WTC11 (cell line): Measurements from ENCODE around the gene RELL1. TPM values are rescaled to one million over a fixed set of nuclear protein-coding genes. Genes with fewer than 3 reads are reported as not detected.

Experiments used
- ATAC-seq: fragments of 200-7000 bp; cut with Tn5 transposase; 2 replicates; pipeline ENCODE4 v1.10.0; 2021; ENCODE audit warnings: mild to moderate bottlenecking, moderate library complexity
- CTCF ChIA-PET: fragments of 300-600 bp; sonication (Branson Sonifier 250); formaldehyde crosslinking; loops from one replicate; lab custom pipeline; 2021; ENCODE audit warnings: antibody characterized with exemption; lab: Charles Lee
- POLR2A ChIA-PET: fragments of 350-600 bp; sonication (Branson Sonifier 250); formaldehyde crosslinking; loops from one replicate; lab custom pipeline; 2021; ENCODE audit warnings: antibody characterized with exemption; lab: Charles Lee
- DNase-seq: peaks from one replicate; pipeline ENCODE4 v3.0.0; 2021; ENCODE audit warnings: low spot score
- H3K27ac Mint-ChIP-seq: 2 replicates; pipeline ENCODE4 v1.8.0; 2021; ENCODE audit warnings: mixed read lengths
- H3K27me3 Mint-ChIP-seq: 2 replicates; pipeline ENCODE4 v1.8.0; 2021; ENCODE audit warnings: low read depth, mild to moderate bottlenecking, moderate library complexity, mixed read lengths
- H3K36me3 Mint-ChIP-seq: 2 replicates; pipeline ENCODE4 v1.8.0; 2021; ENCODE audit warnings: mixed read lengths
- H3K4me1 Mint-ChIP-seq: 2 replicates; pipeline ENCODE4 v1.8.0; 2022; ENCODE audit warnings: mixed read lengths
- H3K4me3 Mint-ChIP-seq: 2 replicates; pipeline ENCODE4 v1.8.0; 2021; ENCODE audit warnings: mild to moderate bottlenecking, moderate library complexity, mixed read lengths
- H3K9me3 Mint-ChIP-seq: 2 replicates; pipeline ENCODE4 v1.8.0; 2021; ENCODE audit warnings: mixed read lengths
- CDX4 ChIP-seq: fragments of 250-450 bp; sonication (Bioruptor Pico); IDR thresholded peaks from 2 replicates; pipeline ENCODE4 v1.9.0; 2021; ENCODE audit warnings: moderate library complexity, mild to moderate bottlenecking, inconsistent platforms, borderline replicate concordance
- NFE2L1 ChIP-seq: sonication (generic); formaldehyde crosslinking; IDR thresholded peaks from 2 replicates; pipeline ENCODE4 v1.8.1; 2023; ENCODE audit warnings: missing genetic modification reagents
- SOX15 ChIP-seq: fragments of 250-450 bp; sonication (Bioruptor Pico); IDR thresholded peaks from 2 replicates; pipeline ENCODE4 v1.9.0; 2021; ENCODE audit warnings: mild to moderate bottlenecking
- USF2 ChIP-seq: sonication (generic); formaldehyde crosslinking; IDR thresholded peaks from 2 replicates; pipeline ENCODE4 v1.8.1; 2023; ENCODE audit warnings: mild to moderate bottlenecking, missing genetic modification reagents, moderate library complexity
- ZNF138 ChIP-seq: sonication (generic); formaldehyde crosslinking; conservative IDR thresholded peaks from 2 replicates; pipeline ENCODE4 v1.8.1; 2022; ENCODE audit warnings: mild to moderate bottlenecking, moderate library complexity, missing genetic modification reagents
- ZNF281 ChIP-seq: sonication (generic); formaldehyde crosslinking; IDR thresholded peaks from 2 replicates; pipeline ENCODE4 v1.8.0; 2023; ENCODE audit warnings: mild to moderate bottlenecking, missing genetic modification reagents
- ZNF396 ChIP-seq: fragments of 250-450 bp; sonication (Bioruptor Pico); IDR thresholded peaks from 2 replicates; pipeline ENCODE4 v1.8.0; 2021; ENCODE audit warnings: mild to moderate bottlenecking, moderate library complexity, borderline replicate concordance
- total RNA-seq: library from RNA; stranded (reverse); gene quantifications from 3 replicates; pipeline ENCODE4 v1.2.3, GENCODE V29; 2021
- TF ChIP-seq, protein P1 (sequence below): sonication (generic); formaldehyde crosslinking; conservative IDR thresholded peaks from 2 replicates; pipeline ENCODE4 v1.8.1; 2023; ENCODE audit warnings: mild to moderate bottlenecking, low read depth, missing genetic modification reagents, moderate library complexity
- TF ChIP-seq, protein P2 (sequence below): sonication (generic); formaldehyde crosslinking; IDR thresholded peaks from 2 replicates; pipeline ENCODE4 v1.8.0; 2022; ENCODE audit warnings: missing genetic modification reagents
- TF ChIP-seq, protein P3 (sequence below): sonication (generic); formaldehyde crosslinking; IDR thresholded peaks from 2 replicates; pipeline ENCODE4 v1.8.1; 2022; ENCODE audit warnings: mild to moderate bottlenecking, moderate library complexity, missing genetic modification reagents

RELL1 gene
- total RNA-seq, 1 experiment from 2014 or later = 14.4 TPM

DNA sequence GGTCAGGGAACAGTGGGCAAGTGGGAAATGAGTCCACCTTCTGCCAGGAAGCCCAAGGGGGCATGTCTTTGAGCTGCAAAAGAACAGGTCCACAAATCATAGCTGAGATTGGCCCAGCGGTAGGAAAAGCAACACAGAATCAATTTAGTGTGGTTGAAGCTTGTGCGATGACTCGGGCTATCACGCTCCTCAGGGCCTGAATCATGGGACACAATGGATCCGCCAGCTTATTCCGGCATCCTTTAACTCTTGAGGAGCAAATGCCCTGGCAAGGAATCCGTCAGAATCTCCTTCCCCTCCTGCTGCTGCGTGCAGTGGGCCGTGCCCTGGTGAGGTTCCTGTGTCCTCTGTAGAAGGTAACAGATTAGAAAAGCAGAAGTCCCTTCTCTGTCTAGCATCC lies 98.0 kb downstream of the RELL1 start (continued):
- TF ChIP-seq, protein P1, sequence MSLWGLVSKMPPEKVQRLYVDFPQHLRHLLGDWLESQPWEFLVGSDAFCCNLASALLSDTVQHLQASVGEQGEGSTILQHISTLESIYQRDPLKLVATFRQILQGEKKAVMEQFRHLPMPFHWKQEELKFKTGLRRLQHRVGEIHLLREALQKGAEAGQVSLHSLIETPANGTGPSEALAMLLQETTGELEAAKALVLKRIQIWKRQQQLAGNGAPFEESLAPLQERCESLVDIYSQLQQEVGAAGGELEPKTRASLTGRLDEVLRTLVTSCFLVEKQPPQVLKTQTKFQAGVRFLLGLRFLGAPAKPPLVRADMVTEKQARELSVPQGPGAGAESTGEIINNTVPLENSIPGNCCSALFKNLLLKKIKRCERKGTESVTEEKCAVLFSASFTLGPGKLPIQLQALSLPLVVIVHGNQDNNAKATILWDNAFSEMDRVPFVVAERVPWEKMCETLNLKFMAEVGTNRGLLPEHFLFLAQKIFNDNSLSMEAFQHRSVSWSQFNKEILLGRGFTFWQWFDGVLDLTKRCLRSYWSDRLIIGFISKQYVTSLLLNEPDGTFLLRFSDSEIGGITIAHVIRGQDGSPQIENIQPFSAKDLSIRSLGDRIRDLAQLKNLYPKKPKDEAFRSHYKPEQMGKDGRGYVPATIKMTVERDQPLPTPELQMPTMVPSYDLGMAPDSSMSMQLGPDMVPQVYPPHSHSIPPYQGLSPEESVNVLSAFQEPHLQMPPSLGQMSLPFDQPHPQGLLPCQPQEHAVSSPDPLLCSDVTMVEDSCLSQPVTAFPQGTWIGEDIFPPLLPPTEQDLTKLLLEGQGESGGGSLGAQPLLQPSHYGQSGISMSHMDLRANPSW (CRISPR knock-in tag) = no peak
- TF ChIP-seq ZNF138 (CRISPR knock-in tag) = no peak
- no peak for TF ChIP-seq ZNF396 (CRISPR knock-in tag)
- TF ChIP-seq NFE2L1 (CRISPR knock-in tag) = no peak
- TF ChIP-seq, protein P2, sequence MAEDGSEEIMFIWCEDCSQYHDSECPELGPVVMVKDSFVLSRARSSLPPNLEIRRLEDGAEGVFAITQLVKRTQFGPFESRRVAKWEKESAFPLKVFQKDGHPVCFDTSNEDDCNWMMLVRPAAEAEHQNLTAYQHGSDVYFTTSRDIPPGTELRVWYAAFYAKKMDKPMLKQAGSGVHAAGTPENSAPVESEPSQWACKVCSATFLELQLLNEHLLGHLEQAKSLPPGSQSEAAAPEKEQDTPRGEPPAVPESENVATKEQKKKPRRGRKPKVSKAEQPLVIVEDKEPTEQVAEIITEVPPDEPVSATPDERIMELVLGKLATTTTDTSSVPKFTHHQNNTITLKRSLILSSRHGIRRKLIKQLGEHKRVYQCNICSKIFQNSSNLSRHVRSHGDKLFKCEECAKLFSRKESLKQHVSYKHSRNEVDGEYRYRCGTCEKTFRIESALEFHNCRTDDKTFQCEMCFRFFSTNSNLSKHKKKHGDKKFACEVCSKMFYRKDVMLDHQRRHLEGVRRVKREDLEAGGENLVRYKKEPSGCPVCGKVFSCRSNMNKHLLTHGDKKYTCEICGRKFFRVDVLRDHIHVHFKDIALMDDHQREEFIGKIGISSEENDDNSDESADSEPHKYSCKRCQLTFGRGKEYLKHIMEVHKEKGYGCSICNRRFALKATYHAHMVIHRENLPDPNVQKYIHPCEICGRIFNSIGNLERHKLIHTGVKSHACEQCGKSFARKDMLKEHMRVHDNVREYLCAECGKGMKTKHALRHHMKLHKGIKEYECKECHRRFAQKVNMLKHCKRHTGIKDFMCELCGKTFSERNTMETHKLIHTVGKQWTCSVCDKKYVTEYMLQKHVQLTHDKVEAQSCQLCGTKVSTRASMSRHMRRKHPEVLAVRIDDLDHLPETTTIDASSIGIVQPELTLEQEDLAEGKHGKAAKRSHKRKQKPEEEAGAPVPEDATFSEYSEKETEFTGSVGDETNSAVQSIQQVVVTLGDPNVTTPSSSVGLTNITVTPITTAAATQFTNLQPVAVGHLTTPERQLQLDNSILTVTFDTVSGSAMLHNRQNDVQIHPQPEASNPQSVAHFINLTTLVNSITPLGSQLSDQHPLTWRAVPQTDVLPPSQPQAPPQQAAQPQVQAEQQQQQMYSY = no peak

GRCh38 chr4:37586194-37586593 lies 100.0 kb downstream of the RELL1 start:
- POLR2A ChIA-PET = no interaction called here

DNA sequence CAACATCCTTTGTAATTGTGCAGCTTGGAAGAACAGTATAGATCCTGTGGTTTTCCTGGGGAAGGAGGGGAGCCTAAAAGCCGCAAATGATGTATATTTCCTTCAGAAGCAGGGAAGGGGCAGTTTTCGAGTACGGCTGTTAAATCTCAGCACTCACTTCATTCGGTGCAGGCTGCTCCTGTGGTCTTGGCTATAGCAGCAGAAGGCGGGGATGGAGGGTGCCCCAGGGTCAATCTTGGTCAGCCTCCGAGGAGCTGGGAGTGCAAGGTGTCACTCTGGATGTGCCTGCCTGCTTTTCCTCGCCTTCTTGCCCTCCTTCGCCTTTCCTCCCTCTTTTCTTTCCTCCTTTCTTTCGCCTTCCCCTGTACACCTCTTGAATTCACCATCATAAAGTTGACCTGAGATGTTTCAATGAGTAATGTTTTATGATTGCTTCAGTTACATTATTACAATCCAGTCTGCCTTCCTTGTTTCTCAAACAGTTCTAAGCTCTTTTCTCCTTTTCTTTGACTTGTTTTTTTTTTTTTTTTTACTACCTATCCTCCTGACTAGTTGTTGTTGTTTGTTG lies 101.6 kb downstream of the RELL1 start:
- H3K4me1 Mint-ChIP-seq = 0 out of 2 replicates have a peak, but pooled peaks cover 3% of the 10 kb centered on the region
- peaks cover 4% of the 10 kb centered on the region; the same call in 1 of the 2 replicates for H3K27me3 Mint-ChIP-seq
- H3K36me3 Mint-ChIP-seq = no peaks in the 10 kb centered on the region; the same call in 1 of the 2 replicates
- ChIA-PET POLR2A (interaction anchor here (0.7 kb wide), 1 partner anchor 100 kb away, joined by 3 read pairs; no protein-coding TSS in a partner anchor), CTCF (interaction anchor here (0.7 kb wide), 1 partner anchor 113 kb away, joined by 3 read pairs; no protein-coding TSS in a partner anchor)
- H3K4me3 Mint-ChIP-seq = no peak overlapping the region
- peaks cover 24% of the 10 kb centered on the region for H3K9me3 Mint-ChIP-seq
- DNase-seq = no peak
- ATAC-seq = no peak
- H3K27ac Mint-ChIP-seq = no peak overlapping the region
- no peak for TF ChIP-seq ZNF281 (CRISPR knock-in tag)

More at GRCh38 chr4:37586194-37586593, 100.0 kb downstream of the RELL1 start:
- ATAC-seq = no peak
- CTCF ChIA-PET = no interaction called here
- Mint-ChIP-seq H3K27ac (no peak overlapping the region), H3K36me3 (no peaks in the 10 kb centered on the region; the same call in 1 of the 2 replicates), H3K9me3 (peaks cover 10% of the 10 kb centered on the region; the same call in 1 of the 2 replicates), H3K4me3 (no peak overlapping the region), H3K27me3 (peaks cover 4% of the 10 kb centered on the region; the same call in 1 of the 2 replicates), H3K4me1 (peaks cover 11% of the 10 kb centered on the region)
- no peak for DNase-seq
- no peak for TF ChIP-seq USF2
- no peak for TF ChIP-seq CDX4 (CRISPR knock-in tag)
- no peak for TF ChIP-seq SOX15 (CRISPR knock-in tag)
- TF ChIP-seq, protein P3, sequence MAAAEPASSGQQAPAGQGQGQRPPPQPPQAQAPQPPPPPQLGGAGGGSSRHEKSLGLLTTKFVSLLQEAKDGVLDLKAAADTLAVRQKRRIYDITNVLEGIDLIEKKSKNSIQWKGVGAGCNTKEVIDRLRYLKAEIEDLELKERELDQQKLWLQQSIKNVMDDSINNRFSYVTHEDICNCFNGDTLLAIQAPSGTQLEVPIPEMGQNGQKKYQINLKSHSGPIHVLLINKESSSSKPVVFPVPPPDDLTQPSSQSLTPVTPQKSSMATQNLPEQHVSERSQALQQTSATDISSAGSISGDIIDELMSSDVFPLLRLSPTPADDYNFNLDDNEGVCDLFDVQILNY (CRISPR knock-in tag) = no peak
